ENCODE measurements around the gene TSFM. TPM values are rescaled to one million over a fixed set of nuclear protein-coding genes. Genes with fewer than 3 reads are reported as not detected.

The TSFM gene
- total and polyA plus RNA-seq, 9 of the 15 experiments (the other 6 are each of a cell fraction or from before 2014, with no cell fraction given), result 44.6 to 198 (median 60.2) TPM

DNA sequence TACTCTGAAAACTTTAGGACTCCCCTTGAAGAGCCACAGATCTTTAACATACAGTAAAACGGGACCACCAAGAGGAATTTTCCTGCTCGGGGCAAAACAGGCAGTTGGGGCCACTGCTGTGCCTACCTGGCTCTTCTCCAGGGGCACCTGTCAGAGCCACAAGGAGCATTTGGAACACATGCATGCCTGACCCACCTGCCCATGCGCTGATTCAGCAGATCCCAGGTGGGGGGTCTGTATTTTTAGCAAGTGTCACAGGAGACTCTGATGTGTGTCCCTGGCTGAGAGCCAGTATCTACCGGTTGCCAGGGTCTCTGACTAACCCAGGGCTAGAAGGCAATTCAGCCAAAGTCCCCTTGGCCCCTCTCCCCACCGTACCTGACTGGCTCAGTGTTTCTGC, 57.4 kb downstream of the TSFM start:
- DNase-seq (ENCODE audit: extremely low read depth in 1 of 4, low spot score in 3 of 4) (no peak), ATAC-seq (no peak), FAIRE-seq (no peak)
- Histone ChIP-seq H3K4me2 (ENCODE audit: insufficient read depth, low read length) (no peak overlapping the region; the same call in 1 of the 2 replicates), H4K20me1 (replicated peaks; ENCODE audit: control insufficient read depth, insufficient read depth, low read length) (peaks cover 92% of the 10 kb centered on the region), H3K9ac (ENCODE audit: insufficient read depth in 1 of 2, low read depth in 2 of 2, low read length in 2 of 2) (no peak overlapping the region), H3K36me3 (ENCODE audit: control insufficient read depth, insufficient read depth, low read length) (peaks cover 18% of the 10 kb centered on the region; the same call in 2 of the 3 replicates), H3K79me2 (ENCODE audit: control insufficient read depth, insufficient read depth, low read length) (peaks cover 97% of the 10 kb centered on the region), H2AFZ (ENCODE audit: low read depth, low read length) (no peak overlapping the region), H3K4me1 (replicated peaks in 1 of 2; ENCODE audit: control insufficient read depth in 2 of 2, insufficient read depth in 2 of 2, low read length in 2 of 2) (peaks cover 64 to 78% of the 10 kb centered on the region in 2 experiments), H3K27ac (ENCODE audit: extremely low read depth, low read depth, low read length) (no peak overlapping the region), H3K9me3 (replicated peaks; ENCODE audit: control insufficient read depth, insufficient read depth, low read depth, low read length) (no peaks in the 10 kb centered on the region), H3K9me1 (ENCODE audit: control insufficient read depth, insufficient read depth, low read length) (peaks cover 17% of the 10 kb centered on the region), H3K27me3 (ENCODE audit: control insufficient read depth in 2 of 2, insufficient read depth in 2 of 2, low read length in 2 of 2) (no peaks in the 10 kb centered on the region), H3K4me3 (no peak overlapping the region)
- in situ Hi-C loops (cut with MboI) (no loop called here), intact Hi-C loops (cut with micrococcal nuclease) (no loop called here)
- ChIA-PET CTCF (ENCODE audit: low intra/inter-chr PET ratio) (no interaction called here), POLR2A (no interaction called here)
- no TSS peak for BruUV-seq (replicated peaks)
- TF ChIP-seq RAD51 (IDR thresholded peaks at IDR 0.05; ENCODE audit: borderline replicate concordance, low read depth), result no peak
- TF ChIP-seq MAFG (tag; conservative IDR thresholded peaks at IDR 0.05), result peak; percentile 52; the same call in 1 of the 2 replicates
- TF ChIP-seq MAFF (IDR thresholded peaks at IDR 0.05; ENCODE audit: low read length), result peak; percentile 47; the same call in 1 of the 2 replicates
- peak; percentile 71 for TF ChIP-seq ZNF316 (IDR thresholded peaks at IDR 0.05)
- peak; percentile 55 for TF ChIP-seq MAFK (IDR thresholded peaks at IDR 0.05; ENCODE audit: low read length)
- peak; percentile 76 for TF ChIP-seq C11orf30 (IDR thresholded peaks at IDR 0.05; ENCODE audit: low read depth)
- WGBS (ENCODE audit: insufficient coverage, low coverage, missing lambda C conversion rate), result 67% methylated on average over 5 of the region's 5 CpGs

DNA sequence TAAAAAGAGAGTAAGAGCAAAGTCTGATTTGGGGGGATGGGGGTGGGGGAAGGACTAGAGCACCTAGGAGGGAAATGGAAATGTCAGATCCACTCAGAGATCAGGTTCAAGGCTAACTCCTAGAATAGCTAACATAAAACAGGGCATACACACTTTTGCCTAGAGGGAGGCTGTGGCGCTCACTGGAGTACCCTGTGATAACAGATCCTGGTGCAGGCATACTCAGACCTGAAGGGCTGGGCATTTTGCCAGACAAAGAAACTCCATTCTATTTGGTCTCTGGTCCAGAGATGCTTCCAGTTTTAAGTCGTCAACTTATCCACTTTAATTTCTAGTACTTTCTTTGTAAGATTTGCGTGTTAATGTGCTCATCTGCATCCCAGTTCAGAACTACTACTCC, 58.1 kb downstream of the TSFM start:
- Histone ChIP-seq H3K27ac (ENCODE audit: extremely low read depth, low read depth, low read length) (no peak overlapping the region), H2AFZ (ENCODE audit: low read depth, low read length) (no peak overlapping the region), H3K79me2 (ENCODE audit: control insufficient read depth, insufficient read depth, low read length) (peaks cover 97% of the 10 kb centered on the region), H4K20me1 (replicated peaks; ENCODE audit: control insufficient read depth, insufficient read depth, low read length) (peaks cover 88% of the 10 kb centered on the region), H3K36me3 (ENCODE audit: control insufficient read depth, insufficient read depth, low read length) (peaks cover 18% of the 10 kb centered on the region; the same call in 2 of the 3 replicates), H3K4me1 (replicated peaks in 1 of 2; ENCODE audit: control insufficient read depth in 2 of 2, insufficient read depth in 2 of 2, low read length in 2 of 2) (peaks cover 68 to 75% of the 10 kb centered on the region in 2 experiments), H3K27me3 (ENCODE audit: control insufficient read depth in 2 of 2, insufficient read depth in 2 of 2, low read length in 2 of 2) (no peaks in the 10 kb centered on the region), H3K4me3 (no peak overlapping the region), H3K9ac (ENCODE audit: insufficient read depth in 1 of 2, low read depth in 2 of 2, low read length in 2 of 2) (no peak overlapping the region), H3K9me1 (ENCODE audit: control insufficient read depth, insufficient read depth, low read length) (peaks cover 17% of the 10 kb centered on the region), H3K4me2 (ENCODE audit: insufficient read depth, low read length) (no peak overlapping the region), H3K9me3 (replicated peaks; ENCODE audit: control insufficient read depth, insufficient read depth, low read depth, low read length) (no peaks in the 10 kb centered on the region)
- intact Hi-C loops (cut with micrococcal nuclease), result no loop called here
- ATAC-seq (no peak), FAIRE-seq (peak; percentile 66), DNase-seq (ENCODE audit: extremely low read depth in 1 of 4, low spot score in 3 of 4) (peak in 2 of 4 experiments; percentile 46 to 68)
- 10% methylated on average over 3 of the region's 3 CpGs for WGBS (ENCODE audit: insufficient coverage, low coverage, missing lambda C conversion rate)
- BruUV-seq (replicated peaks), result TSS peak; percentile 2
- ChIA-PET CTCF (ENCODE audit: low intra/inter-chr PET ratio) (no interaction called here), POLR2A (no interaction called here)
- in situ Hi-C loops (cut with MboI), result no loop called here
- TF ChIP-seq KLF13 (tag; IDR thresholded peaks at IDR 0.05; ENCODE audit: borderline replicate concordance, low read depth) (no peak), NELFE (IDR thresholded peaks at IDR 0.05; ENCODE audit: insufficient read depth, insufficient read length) (no peak), ZNF316 (IDR thresholded peaks at IDR 0.05) (no peak), PHF21A (IDR thresholded peaks at IDR 0.05; ENCODE audit: borderline replicate concordance, low read depth) (no peak), TAF15 (IDR thresholded peaks at IDR 0.05; ENCODE audit: low read depth, low read length) (no peak), HNRNPH1 (optimal IDR thresholded peaks at IDR 0.05; ENCODE audit: low read depth, low read length) (no peak), NFIC (IDR thresholded peaks at IDR 0.05) (peak; percentile 85)

Measured in K562 (cell line).